ENCODE results near the gene RIMBP2.

Gene RIMBP2

GRCh38 chr12:130436741-130437501, 279.2 kb downstream of the RIMBP2 start:
- no peak for TF ChIP-seq ZFX (IDR thresholded peaks at IDR 0.05; ENCODE audit: borderline replicate concordance)
- no peak for TF ChIP-seq CTCF (IDR thresholded peaks at IDR 0.05)
- no peak overlapping the region for H3K27ac ChIP-seq

GRCh38 chr12:130435826-130436225, 280.3 kb downstream of the RIMBP2 start:
- TF ChIP-seq CTCF (IDR thresholded peaks at IDR 0.05), result no peak
- no peak overlapping the region for H3K27ac ChIP-seq

GRCh38 chr12:130435331-130435730, 280.8 kb downstream of the RIMBP2 start:
- H3K27ac ChIP-seq, result no peak overlapping the region
- TF ChIP-seq CTCF (IDR thresholded peaks at IDR 0.05) (no peak), ZFX (IDR thresholded peaks at IDR 0.05; ENCODE audit: borderline replicate concordance) (no peak)

GRCh38 chr12:130434560-130434959, 281.5 kb downstream of the RIMBP2 start:
- TF ChIP-seq ZFX (IDR thresholded peaks at IDR 0.05; ENCODE audit: borderline replicate concordance), result no peak
- TF ChIP-seq CTCF (IDR thresholded peaks at IDR 0.05), result no peak
- H3K27ac ChIP-seq, result no peak overlapping the region

- no peak overlapping the region for H3K27ac ChIP-seq
- no peak for TF ChIP-seq CTCF (IDR thresholded peaks at IDR 0.05)
- TF ChIP-seq ZFX (IDR thresholded peaks at IDR 0.05; ENCODE audit: borderline replicate concordance), result no peak
These were observed 282.3 kb downstream of the RIMBP2 start for GRCh38 chr12:130433834-130434233.

GRCh38 chr12:130433411-130433810, 282.7 kb downstream of the RIMBP2 start:
- TF ChIP-seq CTCF (IDR thresholded peaks at IDR 0.05) (no peak), ZFX (IDR thresholded peaks at IDR 0.05; ENCODE audit: borderline replicate concordance) (no peak)
- no peak overlapping the region for H3K27ac ChIP-seq

GRCh38 chr12:130431176-130431575, 284.9 kb downstream of the RIMBP2 start:
- TF ChIP-seq CTCF (IDR thresholded peaks at IDR 0.05) (no peak), ZFX (IDR thresholded peaks at IDR 0.05; ENCODE audit: borderline replicate concordance) (no peak)
- H3K27ac ChIP-seq, result no peak overlapping the region
